Keratinocyte (primary cell): Measurements from ENCODE around the gene CDHR3. TPM values are rescaled to one million over a fixed set of nuclear protein-coding genes. Genes with fewer than 3 reads are reported as not detected.

ENCODE experiments used
- DNase-seq: peaks from one replicate; pipeline ENCODE4 v3.0.0-alpha.2; 2011; ENCODE audit warnings: low read depth, missing footprints, low spot score
- FAIRE-seq: peaks from 2 replicates; lab custom pipeline; 2011; peaks lifted over from hg19 to GRCh38; lab: Jason Lieb, UNC
- H2AFZ ChIP-seq: 2 replicates; pipeline ENCODE4 v1.6.0; 2012; ENCODE audit warnings: low read length, control low read depth, inconsistent platforms; ENCODE audit not compliant: control insufficient read depth
- H3K27ac ChIP-seq: 2 replicates; pipeline ENCODE4 v1.5.1; 2011; ENCODE audit warnings: low read length; ENCODE audit not compliant: control insufficient read depth, insufficient read depth
- H3K27me3 ChIP-seq: 3 replicates; pipeline ENCODE4 v1.6.0; 2011; ENCODE audit warnings: low read length; ENCODE audit not compliant: control insufficient read depth, insufficient read depth; ENCODE audit errors: extremely low read depth
- H3K36me3 ChIP-seq, 2 experiments: 2 replicates in 1 of 2; 3 replicates in 1 of 2; pipeline ENCODE4 v1.5.1; 2011; ENCODE audit warnings: low read length in 2 of 2, mild to moderate bottlenecking in 1 of 2; ENCODE audit not compliant: control insufficient read depth in 2 of 2, insufficient read depth in 2 of 2; ENCODE audit errors: extremely low read depth in 1 of 2
- H3K4me1 ChIP-seq: 3 replicates; pipeline ENCODE4 v1.5.1; 2011; ENCODE audit warnings: low read length; ENCODE audit not compliant: control insufficient read depth, insufficient read depth; ENCODE audit errors: extremely low read depth
- H3K4me2 ChIP-seq: 3 replicates; pipeline ENCODE4 v1.6.0; 2011; ENCODE audit warnings: low read depth, low read length; ENCODE audit not compliant: control insufficient read depth, insufficient read depth; ENCODE audit errors: extremely low read depth
- H3K4me3 ChIP-seq, 3 experiments: fragments of 200-600 bp in 1 of 3; sonication (generic) in 1 of 3; 2 replicates in 2 of 3; 3 replicates in 1 of 3; pipeline ENCODE4 v1.5.1; 2011 to 2016; ENCODE audit warnings: low read length in 3 of 3, mild to moderate bottlenecking in 3 of 3, control low read depth in 2 of 3, inconsistent platforms in 1 of 3, low read depth in 1 of 3, mixed read lengths in 1 of 3, mixed run types in 1 of 3, moderate library complexity in 1 of 3; ENCODE audit not compliant: control insufficient read depth in 2 of 3, insufficient read depth in 2 of 3; ENCODE audit errors: extremely low read depth in 1 of 3
- H3K79me2 ChIP-seq: 2 replicates; pipeline ENCODE4 v1.6.0; 2012; ENCODE audit warnings: low read length; ENCODE audit not compliant: control insufficient read depth, insufficient read depth
- H3K9ac ChIP-seq: 3 replicates; pipeline ENCODE4 v1.6.0; 2011; ENCODE audit warnings: low read length; ENCODE audit not compliant: control insufficient read depth, insufficient read depth; ENCODE audit errors: extremely low read depth
- H3K9me1 ChIP-seq: 3 replicates; pipeline ENCODE4 v1.6.0; 2011; ENCODE audit warnings: low read length; ENCODE audit not compliant: control insufficient read depth, insufficient read depth; ENCODE audit errors: extremely low read depth
- H3K9me3 ChIP-seq: 2 replicates; pipeline ENCODE4 v1.5.1; 2012; ENCODE audit warnings: low read depth, low read length; ENCODE audit not compliant: control insufficient read depth
- H4K20me1 ChIP-seq: 3 replicates; pipeline ENCODE4 v1.6.0; 2011; ENCODE audit warnings: low read length; ENCODE audit not compliant: control insufficient read depth, insufficient read depth; ENCODE audit errors: extremely low read depth
- EZH2 ChIP-seq: IDR thresholded peaks from one replicate; pipeline ENCODE4 v1.6.1; 2012; ENCODE audit warnings: inconsistent platforms, mild to moderate bottlenecking, low read length, moderate library complexity
- dilution Hi-C: fragments of 300-500 bp; cut with MboI; formaldehyde crosslinking; loops from one replicate; pipeline ENCODE4 v1.7.0; 2020; ENCODE audit warnings: low sequenced_read_pairs; ENCODE audit not compliant: extremely low pct_ligation_motif_present
- polyA plus RNA-seq, 5 experiments: library from polyadenylated mRNA; depleted of rRNA in 3 of 5; stranded (reverse) in 3 of 5; stranded (forward) in 1 of 5; unstranded in 1 of 5; fragments of >200 nt; gene quantifications; 1 replicate in 1 of 5; 2 replicates in 3 of 5; 3 replicates in 1 of 5; pipeline versions ENCODE4 v1.2.1 to v1.2.3, GENCODE V29; 2011 to 2012; ENCODE audit warnings: missing spikeins in 2 of 5, low read depth in 1 of 5, low replicate concordance in 1 of 5
- TF ChIP-seq, protein P1 (sequence below), 3 experiments: IDR thresholded peaks in 1 of 3; conservative IDR thresholded peaks in 1 of 3; optimal IDR thresholded peaks in 1 of 3; 2 replicates in 2 of 3; 3 replicates in 1 of 3; pipeline versions ENCODE3 to v1.5.1; 2011; ENCODE audit warnings: low read length in 3 of 3, mild to moderate bottlenecking in 3 of 3, moderate library complexity in 2 of 3, control low read depth in 1 of 3, inconsistent platforms in 1 of 3; ENCODE audit not compliant: insufficient read depth in 2 of 3; ENCODE audit errors: extremely low read depth in 1 of 3

The CDHR3 gene
- polyA plus RNA-seq, 1 donor (not counting 4 experiments of a cell fraction or from before 2014, with no cell fraction given), result 1.2 TPM

GRCh38 chr7:106052681-106053080 is 89.6 kb downstream of the CDHR3 start:
- no peak overlapping the region for H3K4me2 ChIP-seq
- no peak for FAIRE-seq
- H2AFZ ChIP-seq, result no peak overlapping the region
- DNase-seq, result no peak
- TF ChIP-seq EZH2, result no peak
- TF ChIP-seq, protein P1, sequence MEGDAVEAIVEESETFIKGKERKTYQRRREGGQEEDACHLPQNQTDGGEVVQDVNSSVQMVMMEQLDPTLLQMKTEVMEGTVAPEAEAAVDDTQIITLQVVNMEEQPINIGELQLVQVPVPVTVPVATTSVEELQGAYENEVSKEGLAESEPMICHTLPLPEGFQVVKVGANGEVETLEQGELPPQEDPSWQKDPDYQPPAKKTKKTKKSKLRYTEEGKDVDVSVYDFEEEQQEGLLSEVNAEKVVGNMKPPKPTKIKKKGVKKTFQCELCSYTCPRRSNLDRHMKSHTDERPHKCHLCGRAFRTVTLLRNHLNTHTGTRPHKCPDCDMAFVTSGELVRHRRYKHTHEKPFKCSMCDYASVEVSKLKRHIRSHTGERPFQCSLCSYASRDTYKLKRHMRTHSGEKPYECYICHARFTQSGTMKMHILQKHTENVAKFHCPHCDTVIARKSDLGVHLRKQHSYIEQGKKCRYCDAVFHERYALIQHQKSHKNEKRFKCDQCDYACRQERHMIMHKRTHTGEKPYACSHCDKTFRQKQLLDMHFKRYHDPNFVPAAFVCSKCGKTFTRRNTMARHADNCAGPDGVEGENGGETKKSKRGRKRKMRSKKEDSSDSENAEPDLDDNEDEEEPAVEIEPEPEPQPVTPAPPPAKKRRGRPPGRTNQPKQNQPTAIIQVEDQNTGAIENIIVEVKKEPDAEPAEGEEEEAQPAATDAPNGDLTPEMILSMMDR (optimal IDR thresholded peaks at IDR 0.05 in 1 of 3, IDR thresholded peaks at IDR 0.05 in 1 of 3, conservative IDR thresholded peaks at IDR 0.05 in 1 of 3; ENCODE audit: extremely low read depth in 1 of 3, insufficient read depth in 2 of 3, low read length in 3 of 3), result no peak
- no peak overlapping the region for H3K27ac ChIP-seq
- H4K20me1 ChIP-seq, result no peaks in the 10 kb centered on the region
- H3K9ac ChIP-seq, result no peak overlapping the region
- peaks cover 43% of the 10 kb centered on the region for H3K4me1 ChIP-seq
- no peaks in the 10 kb centered on the region for H3K36me3 ChIP-seq
- no peaks in the 10 kb centered on the region for H3K9me1 ChIP-seq
- no peaks in the 10 kb centered on the region for H3K79me2 ChIP-seq
- no peak overlapping the region for H3K4me3 ChIP-seq
- H3K9me3 ChIP-seq, result no peaks in the 10 kb centered on the region
- no peaks in the 10 kb centered on the region for H3K27me3 ChIP-seq
- dilution Hi-C loops, result no loop called here

DNA sequence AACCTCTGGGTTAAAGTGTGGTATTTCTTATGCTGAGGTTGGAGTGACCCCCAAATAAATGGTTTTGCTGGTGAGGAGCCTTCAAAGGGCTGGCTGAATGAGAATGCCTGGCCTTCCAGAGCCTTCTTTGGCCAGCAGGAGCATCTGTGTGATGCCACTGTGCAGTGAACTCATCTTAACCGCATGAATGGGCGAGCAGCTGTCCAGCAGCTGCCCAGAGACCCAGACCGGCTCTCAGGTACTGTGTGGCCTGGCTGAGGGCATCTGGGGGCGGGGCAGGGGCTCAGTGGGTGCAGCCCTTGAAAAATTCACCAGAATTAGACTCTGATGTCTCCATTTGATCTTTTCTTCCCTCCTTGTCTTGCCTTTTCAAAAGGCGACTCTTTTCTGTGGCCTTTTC is 90.0 kb downstream of the CDHR3 start:
- TF ChIP-seq EZH2, result no peak
- TF ChIP-seq, protein P1 (optimal IDR thresholded peaks at IDR 0.05 in 1 of 3, IDR thresholded peaks at IDR 0.05 in 1 of 3, conservative IDR thresholded peaks at IDR 0.05 in 1 of 3; ENCODE audit: extremely low read depth in 1 of 3, insufficient read depth in 2 of 3, low read length in 3 of 3), result no peak
- no peaks in the 10 kb centered on the region for H3K27me3 ChIP-seq
- H3K9me3 ChIP-seq, result no peaks in the 10 kb centered on the region
- no peak for DNase-seq
- H4K20me1 ChIP-seq, result no peaks in the 10 kb centered on the region
- no peak overlapping the region for H3K4me2 ChIP-seq
- H3K36me3 ChIP-seq, result no peaks in the 10 kb centered on the region
- H3K79me2 ChIP-seq, result no peaks in the 10 kb centered on the region
- peaks cover 43% of the 10 kb centered on the region for H3K4me1 ChIP-seq
- no peak overlapping the region for H3K9ac ChIP-seq
- no peak for FAIRE-seq
- no peak overlapping the region for H3K4me3 ChIP-seq
- dilution Hi-C loops, result no loop called here
- H3K9me1 ChIP-seq, result no peaks in the 10 kb centered on the region
- no peak overlapping the region for H2AFZ ChIP-seq
- no peak overlapping the region for H3K27ac ChIP-seq
